HL-60/S4 treated with phorbol 12-myristate 13-acetate at 8.2 ng/mL for 4 days and 3 days (cell line): ENCODE data around the gene EHMT1.

Source experiments
- in situ Hi-C: fragments of 300-500 bp; cut with MboI; formaldehyde crosslinking; loops from 2 replicates; pipeline ENCODE4 v1.15.0; 2022; ENCODE audit warnings: low sequenced_read_pairs

Gene EHMT1

GRCh38 chr9:137781906-137782585 is 163.2 kb downstream of the EHMT1 start:
- in situ Hi-C loops: no loop called here

- in situ Hi-C loops: no loop called here
Measured at GRCh38 chr9:137783521-137783920, 164.7 kb downstream of the EHMT1 start.

- in situ Hi-C loops: no loop called here
Measured at GRCh38 chr9:137784046-137784445, 165.2 kb downstream of the EHMT1 start.

- in situ Hi-C loops: no loop called here
Measured at GRCh38 chr9:137784641-137785513, 166.1 kb downstream of the EHMT1 start.

GRCh38 chr9:137785704-137786161 is 166.9 kb downstream of the EHMT1 start:
- in situ Hi-C loops: no loop called here

- in situ Hi-C loops: no loop called here
Measured at GRCh38 chr9:137786511-137786920, 167.7 kb downstream of the EHMT1 start.

GRCh38 chr9:137787381-137787780 is 168.6 kb downstream of the EHMT1 start:
- in situ Hi-C loops: no loop called here

- in situ Hi-C loops: no loop called here
Measured at GRCh38 chr9:137787786-137788505, 169.1 kb downstream of the EHMT1 start.

- in situ Hi-C loops: no loop called here
Measured at GRCh38 chr9:137788561-137789294, 169.9 kb downstream of the EHMT1 start.

GRCh38 chr9:137789295-137789895 is 170.6 kb downstream of the EHMT1 start:
- in situ Hi-C loops: no loop called here

GRCh38 chr9:137791947-137792346 is 173.1 kb downstream of the EHMT1 start:
- in situ Hi-C loops: no loop called here

- in situ Hi-C loops: no loop called here
Measured at GRCh38 chr9:137793196-137793841, 174.5 kb downstream of the EHMT1 start.

GRCh38 chr9:137795156-137795666 is 176.4 kb downstream of the EHMT1 start:
- in situ Hi-C loops: no loop called here

GRCh38 chr9:137797206-137798120 is 178.7 kb downstream of the EHMT1 start:
- in situ Hi-C loops: no loop called here

GRCh38 chr9:137798142-137798541 is 179.3 kb downstream of the EHMT1 start:
- in situ Hi-C loops: no loop called here

GRCh38 chr9:137798901-137799629 is 180.3 kb downstream of the EHMT1 start:
- in situ Hi-C loops: no loop called here

- in situ Hi-C loops: no loop called here
Measured at GRCh38 chr9:137799630-137799983, 180.8 kb downstream of the EHMT1 start.
